Measurements from ENCODE around the gene PLD2.
"Not testable (repeated sequence)": the region's sequence is repeated elsewhere in the genome, so short reads cannot be mapped to it uniquely, and the experiment has no call there.

Gene PLD2

DNA sequence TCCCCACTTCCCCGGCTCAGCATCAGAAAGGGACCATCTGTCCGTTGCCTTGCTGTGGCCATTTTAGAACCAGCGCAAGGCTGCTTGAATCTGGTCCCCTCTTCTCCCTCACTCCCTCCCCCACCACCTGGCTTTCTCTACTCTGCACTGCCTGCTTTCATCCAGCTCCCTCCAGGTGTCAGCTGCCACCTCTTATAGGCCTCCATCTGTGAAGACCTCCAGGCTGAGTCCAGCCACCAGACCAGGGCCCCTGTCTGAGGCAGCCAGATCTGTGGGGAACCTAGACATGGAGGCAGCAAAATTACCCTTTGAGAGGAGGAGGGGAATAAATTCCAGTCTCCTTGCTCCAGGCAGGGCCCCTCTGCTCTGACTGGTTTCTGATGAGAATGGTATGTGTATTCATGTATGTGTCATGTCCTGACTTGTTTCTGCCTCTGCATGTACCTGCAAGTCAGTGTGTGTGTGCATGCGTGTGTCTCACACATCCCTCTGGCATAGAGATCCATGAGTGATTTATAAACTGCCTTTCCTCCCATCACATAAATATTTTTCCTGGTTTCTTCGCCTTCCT is 47.2 kb downstream of the PLD2 start:
- no peak for DNase-seq
- no peak overlapping the region for H3K27ac ChIP-seq (ENCODE audit: insufficient read depth, low read length, poor library complexity, severe bottlenecking)
- no peak overlapping the region for H3K4me3 ChIP-seq (ENCODE audit: insufficient read depth, low read depth, low read length, poor library complexity, severe bottlenecking)
- H3K27me3 ChIP-seq (replicated peaks; ENCODE audit: control insufficient read depth, insufficient read depth, low read length, poor library complexity, severe bottlenecking) = no peaks in the 10 kb centered on the region
- no peaks in the 10 kb centered on the region for H3K9me3 ChIP-seq (ENCODE audit: control insufficient read depth, low read length)
- H3K36me3 ChIP-seq (ENCODE audit: control insufficient read depth, insufficient read depth, low read length) = peaks cover 12% of the 10 kb centered on the region
- no peaks in the 10 kb centered on the region for H3K4me1 ChIP-seq (ENCODE audit: control insufficient read depth, insufficient read depth, low read length, poor library complexity, severe bottlenecking)

GRCh38 chr17:4856271-4856936 is 49.5 kb downstream of the PLD2 start:
- H3K4me3 ChIP-seq (ENCODE audit: insufficient read depth, low read depth, low read length, poor library complexity, severe bottlenecking) = no peak overlapping the region
- H3K9me3 ChIP-seq (ENCODE audit: control insufficient read depth, low read length) = no peaks in the 10 kb centered on the region
- no peak overlapping the region for H3K27ac ChIP-seq (ENCODE audit: insufficient read depth, low read length, poor library complexity, severe bottlenecking)
- H3K27me3 ChIP-seq (replicated peaks; ENCODE audit: control insufficient read depth, insufficient read depth, low read length, poor library complexity, severe bottlenecking) = no peaks in the 10 kb centered on the region
- DNase-seq = no peak
- peaks cover 18% of the 10 kb centered on the region for H3K36me3 ChIP-seq (ENCODE audit: control insufficient read depth, insufficient read depth, low read length)
- H3K4me1 ChIP-seq (ENCODE audit: control insufficient read depth, insufficient read depth, low read length, poor library complexity, severe bottlenecking) = no peaks in the 10 kb centered on the region

- no peaks in the 10 kb centered on the region for H3K9me3 ChIP-seq (ENCODE audit: control insufficient read depth, low read length)
- no peak overlapping the region for H3K4me3 ChIP-seq (ENCODE audit: insufficient read depth, low read depth, low read length, poor library complexity, severe bottlenecking)
- peaks cover 18% of the 10 kb centered on the region for H3K36me3 ChIP-seq (ENCODE audit: control insufficient read depth, insufficient read depth, low read length)
- H3K27ac ChIP-seq (ENCODE audit: insufficient read depth, low read length, poor library complexity, severe bottlenecking) = no peak overlapping the region
- H3K27me3 ChIP-seq (replicated peaks; ENCODE audit: control insufficient read depth, insufficient read depth, low read length, poor library complexity, severe bottlenecking) = no peaks in the 10 kb centered on the region
- no peaks in the 10 kb centered on the region for H3K4me1 ChIP-seq (ENCODE audit: control insufficient read depth, insufficient read depth, low read length, poor library complexity, severe bottlenecking)
- DNase-seq = no peak
Measured at GRCh38 chr17:4856937-4857314, 50.0 kb downstream of the PLD2 start.

GRCh38 chr17:4857347-4857746 is 50.4 kb downstream of the PLD2 start:
- DNase-seq; H3K4me1 ChIP-seq (ENCODE audit: control insufficient read depth, insufficient read depth, low read length, poor library complexity, severe bottlenecking); H3K27ac ChIP-seq (ENCODE audit: insufficient read depth, low read length, poor library complexity, severe bottlenecking); H3K4me3 ChIP-seq (ENCODE audit: insufficient read depth, low read depth, low read length, poor library complexity, severe bottlenecking); H3K27me3 ChIP-seq (replicated peaks; ENCODE audit: control insufficient read depth, insufficient read depth, low read length, poor library complexity, severe bottlenecking); H3K9me3 ChIP-seq (ENCODE audit: control insufficient read depth, low read length): not testable (repeated sequence)
- H3K36me3 ChIP-seq (ENCODE audit: control insufficient read depth, insufficient read depth, low read length) = peaks cover 18% of the 10 kb centered on the region

DNA sequence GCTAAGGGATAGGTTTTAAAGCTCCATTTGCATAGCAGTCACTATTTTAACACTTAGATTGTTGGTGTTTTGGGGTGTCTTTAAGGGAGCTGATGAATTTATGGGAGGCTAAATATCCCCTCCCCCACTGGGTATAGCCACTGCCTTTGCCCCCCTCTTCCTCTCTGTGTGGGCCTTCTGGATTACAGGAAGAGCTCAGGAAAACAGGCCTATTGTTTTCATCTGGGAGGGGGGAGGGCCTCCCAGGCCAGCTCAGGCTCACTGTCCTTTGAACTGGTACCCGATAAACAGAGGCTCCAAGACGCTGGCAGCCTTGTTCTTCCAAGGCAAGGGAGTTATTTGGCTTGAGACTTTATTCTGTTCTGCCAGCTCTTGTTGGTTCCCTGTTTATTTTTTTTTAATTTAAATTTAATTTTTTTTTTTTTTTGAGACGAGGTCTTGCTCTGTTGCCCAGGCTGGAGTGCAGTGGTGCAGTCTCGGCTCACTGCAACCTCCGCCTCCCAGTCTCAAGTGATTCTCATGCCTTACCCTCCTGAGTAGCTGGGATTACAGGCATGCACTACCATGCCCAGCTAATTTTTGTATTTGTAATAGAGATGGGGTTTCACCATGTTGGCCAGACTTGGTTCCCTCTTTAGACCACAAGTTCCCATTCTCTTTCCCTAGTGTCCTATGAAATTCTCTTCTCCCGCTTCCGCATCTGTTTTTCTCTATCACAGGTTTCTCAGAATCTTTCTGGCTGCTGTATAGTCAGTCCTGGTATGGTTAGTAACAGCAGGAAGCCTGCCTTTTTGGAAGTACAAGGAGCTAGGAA is 51.3 kb downstream of the PLD2 start:
- Histone ChIP-seq H3K36me3 (ENCODE audit: control insufficient read depth, insufficient read depth, low read length) (peaks cover 18% of the 10 kb centered on the region), H3K27ac (ENCODE audit: insufficient read depth, low read length, poor library complexity, severe bottlenecking) (no peak overlapping the region), H3K27me3 (replicated peaks; ENCODE audit: control insufficient read depth, insufficient read depth, low read length, poor library complexity, severe bottlenecking) (no peaks in the 10 kb centered on the region), H3K9me3 (ENCODE audit: control insufficient read depth, low read length) (no peaks in the 10 kb centered on the region), H3K4me3 (ENCODE audit: insufficient read depth, low read depth, low read length, poor library complexity, severe bottlenecking) (no peak overlapping the region), H3K4me1 (ENCODE audit: control insufficient read depth, insufficient read depth, low read length, poor library complexity, severe bottlenecking) (no peaks in the 10 kb centered on the region)
- DNase-seq = no peak

GRCh38 chr17:4858882-4859260 is 51.9 kb downstream of the PLD2 start:
- H3K4me1 ChIP-seq (ENCODE audit: control insufficient read depth, insufficient read depth, low read length, poor library complexity, severe bottlenecking) = no peaks in the 10 kb centered on the region
- H3K27ac ChIP-seq (ENCODE audit: insufficient read depth, low read length, poor library complexity, severe bottlenecking) = no peak overlapping the region
- no peak for DNase-seq
- no peaks in the 10 kb centered on the region for H3K9me3 ChIP-seq (ENCODE audit: control insufficient read depth, low read length)
- no peaks in the 10 kb centered on the region for H3K27me3 ChIP-seq (replicated peaks; ENCODE audit: control insufficient read depth, insufficient read depth, low read length, poor library complexity, severe bottlenecking)
- no peak overlapping the region for H3K4me3 ChIP-seq (ENCODE audit: insufficient read depth, low read depth, low read length, poor library complexity, severe bottlenecking)
- H3K36me3 ChIP-seq (ENCODE audit: control insufficient read depth, insufficient read depth, low read length) = peaks cover 18% of the 10 kb centered on the region

DNA sequence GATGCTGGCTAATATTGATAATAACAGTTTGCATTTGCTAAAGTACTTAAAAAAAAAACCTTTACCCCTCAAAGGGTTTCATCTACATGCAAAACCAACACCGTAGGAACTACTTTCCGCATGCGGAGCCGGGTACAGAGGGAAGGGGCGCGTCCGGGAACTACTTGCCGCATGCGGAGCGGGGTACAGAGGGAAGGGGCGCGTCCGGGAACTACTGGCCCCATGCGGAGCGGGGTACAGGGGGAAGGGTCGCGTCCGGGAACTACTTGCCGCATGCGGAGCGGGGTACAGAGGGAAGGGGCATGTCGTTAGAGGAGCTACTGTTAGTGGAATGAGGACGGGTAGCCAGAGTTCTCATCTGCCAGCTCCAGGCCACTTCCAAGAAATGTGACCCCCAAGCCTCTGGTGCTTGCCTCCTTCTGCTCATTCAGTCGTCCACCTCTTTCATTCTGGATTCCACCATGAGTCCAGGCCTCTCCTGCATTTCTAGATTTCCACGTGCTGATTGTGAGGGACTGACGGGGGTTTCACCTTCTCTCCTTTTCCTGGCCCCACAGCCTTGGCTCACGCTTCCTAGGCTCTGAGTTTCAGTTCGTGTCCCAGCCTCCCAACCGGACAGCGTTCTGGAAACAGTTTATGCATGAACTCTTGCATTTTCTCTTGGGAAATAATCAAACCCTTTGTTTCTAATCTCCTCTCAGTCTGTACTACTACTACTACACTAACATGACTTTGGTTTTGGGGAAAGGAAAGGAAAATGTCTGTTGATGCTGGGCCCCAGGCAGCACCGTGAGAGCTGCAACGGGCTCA is 53.1 kb downstream of the PLD2 start:
- H3K27me3 ChIP-seq (replicated peaks; ENCODE audit: control insufficient read depth, insufficient read depth, low read length, poor library complexity, severe bottlenecking) = no peaks in the 10 kb centered on the region
- DNase-seq = no peak
- H3K9me3 ChIP-seq (ENCODE audit: control insufficient read depth, low read length) = no peaks in the 10 kb centered on the region
- H3K4me3 ChIP-seq (ENCODE audit: insufficient read depth, low read depth, low read length, poor library complexity, severe bottlenecking) = no peak overlapping the region
- no peak overlapping the region for H3K27ac ChIP-seq (ENCODE audit: insufficient read depth, low read length, poor library complexity, severe bottlenecking)
- H3K4me1 ChIP-seq (ENCODE audit: control insufficient read depth, insufficient read depth, low read length, poor library complexity, severe bottlenecking) = no peaks in the 10 kb centered on the region
- peaks cover 12% of the 10 kb centered on the region for H3K36me3 ChIP-seq (ENCODE audit: control insufficient read depth, insufficient read depth, low read length)

GRCh38 chr17:4860651-4861050 is 53.7 kb downstream of the PLD2 start:
- Histone ChIP-seq H3K36me3 (ENCODE audit: control insufficient read depth, insufficient read depth, low read length) (peaks cover 12% of the 10 kb centered on the region), H3K27me3 (replicated peaks; ENCODE audit: control insufficient read depth, insufficient read depth, low read length, poor library complexity, severe bottlenecking) (no peaks in the 10 kb centered on the region), H3K4me3 (ENCODE audit: insufficient read depth, low read depth, low read length, poor library complexity, severe bottlenecking) (no peak overlapping the region), H3K9me3 (ENCODE audit: control insufficient read depth, low read length) (no peaks in the 10 kb centered on the region), H3K27ac (ENCODE audit: insufficient read depth, low read length, poor library complexity, severe bottlenecking) (no peak overlapping the region), H3K4me1 (ENCODE audit: control insufficient read depth, insufficient read depth, low read length, poor library complexity, severe bottlenecking) (no peaks in the 10 kb centered on the region)
- no peak for DNase-seq

DNA sequence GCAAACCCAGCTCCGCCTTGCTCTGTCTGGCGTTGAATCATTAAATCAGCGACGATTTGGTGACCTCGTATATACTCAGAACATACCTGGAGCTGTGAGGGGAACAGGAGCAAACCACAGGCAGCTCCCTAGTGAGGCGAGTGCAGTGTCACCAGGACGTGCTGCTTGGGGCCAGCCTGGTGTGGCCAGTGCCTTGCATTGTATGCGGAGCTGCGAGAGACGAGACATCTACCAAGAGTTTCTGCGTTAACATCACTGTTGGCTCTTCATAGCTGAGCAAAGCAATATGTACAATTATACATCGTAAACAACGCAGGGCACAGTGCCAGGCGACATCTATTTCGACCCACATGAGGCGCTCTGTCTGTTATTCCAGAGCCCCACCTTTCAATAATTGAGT is 54.1 kb downstream of the PLD2 start:
- no peak for DNase-seq
- H3K27me3 ChIP-seq (replicated peaks; ENCODE audit: control insufficient read depth, insufficient read depth, low read length, poor library complexity, severe bottlenecking) = no peaks in the 10 kb centered on the region
- H3K36me3 ChIP-seq (ENCODE audit: control insufficient read depth, insufficient read depth, low read length) = peaks cover 12% of the 10 kb centered on the region
- no peak overlapping the region for H3K27ac ChIP-seq (ENCODE audit: insufficient read depth, low read length, poor library complexity, severe bottlenecking)
- H3K9me3 ChIP-seq (ENCODE audit: control insufficient read depth, low read length) = no peaks in the 10 kb centered on the region
- no peak overlapping the region for H3K4me3 ChIP-seq (ENCODE audit: insufficient read depth, low read depth, low read length, poor library complexity, severe bottlenecking)
- no peaks in the 10 kb centered on the region for H3K4me1 ChIP-seq (ENCODE audit: control insufficient read depth, insufficient read depth, low read length, poor library complexity, severe bottlenecking)
